ENCODE results near the gene EFCAB11.

DNA sequence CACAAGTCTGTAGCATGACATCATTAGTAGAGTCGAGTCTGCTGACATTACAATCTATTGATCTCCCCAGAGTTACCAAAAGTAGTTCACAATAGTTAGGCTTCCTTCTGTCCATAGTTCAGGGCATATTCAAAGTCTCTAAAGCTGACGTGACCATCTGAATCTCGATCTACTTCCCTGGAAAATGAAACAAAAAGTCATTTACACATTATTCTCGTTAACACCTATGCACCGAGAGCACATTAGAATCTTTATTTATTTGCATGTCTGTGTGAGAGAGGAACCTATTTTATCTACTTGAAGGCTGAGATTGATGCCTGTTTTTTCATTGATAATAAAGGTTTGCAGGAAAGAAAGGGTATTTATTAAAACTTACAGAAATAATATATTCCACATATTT, 157.4 kb downstream of the EFCAB11 start:
- TF ChIP-seq, protein P1, sequence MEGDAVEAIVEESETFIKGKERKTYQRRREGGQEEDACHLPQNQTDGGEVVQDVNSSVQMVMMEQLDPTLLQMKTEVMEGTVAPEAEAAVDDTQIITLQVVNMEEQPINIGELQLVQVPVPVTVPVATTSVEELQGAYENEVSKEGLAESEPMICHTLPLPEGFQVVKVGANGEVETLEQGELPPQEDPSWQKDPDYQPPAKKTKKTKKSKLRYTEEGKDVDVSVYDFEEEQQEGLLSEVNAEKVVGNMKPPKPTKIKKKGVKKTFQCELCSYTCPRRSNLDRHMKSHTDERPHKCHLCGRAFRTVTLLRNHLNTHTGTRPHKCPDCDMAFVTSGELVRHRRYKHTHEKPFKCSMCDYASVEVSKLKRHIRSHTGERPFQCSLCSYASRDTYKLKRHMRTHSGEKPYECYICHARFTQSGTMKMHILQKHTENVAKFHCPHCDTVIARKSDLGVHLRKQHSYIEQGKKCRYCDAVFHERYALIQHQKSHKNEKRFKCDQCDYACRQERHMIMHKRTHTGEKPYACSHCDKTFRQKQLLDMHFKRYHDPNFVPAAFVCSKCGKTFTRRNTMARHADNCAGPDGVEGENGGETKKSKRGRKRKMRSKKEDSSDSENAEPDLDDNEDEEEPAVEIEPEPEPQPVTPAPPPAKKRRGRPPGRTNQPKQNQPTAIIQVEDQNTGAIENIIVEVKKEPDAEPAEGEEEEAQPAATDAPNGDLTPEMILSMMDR (IDR thresholded peaks at IDR 0.05), result no peak
- no peak for TF ChIP-seq POLR2A (IDR thresholded peaks at IDR 0.05)
